HG02970 (cell line): ENCODE data around the gene CLEC1A.

Source experiments
- ATAC-seq: cut with Tn5 transposase; IDR thresholded peaks from one replicate; pipeline ENCODE4 v1.9.1; 2021; ENCODE audit warnings: mild to moderate bottlenecking, moderate library complexity, moderate number of reproducible peaks; ENCODE audit not compliant: unreplicated experiment, low FRiP score

The CLEC1A gene

GRCh38 chr12:10101648-10102220 lies 2.9 kb upstream of the CLEC1A start:
- no peak for ATAC-seq

GRCh38 chr12:10101042-10101579 lies 2.3 kb upstream of the CLEC1A start:
- no peak for ATAC-seq

GRCh38 chr12:10097521-10097920 lies 1.3 kb downstream of the CLEC1A start:
- ATAC-seq: no peak

GRCh38 chr12:10095971-10096370 lies 2.8 kb downstream of the CLEC1A start:
- ATAC-seq: no peak

- no peak for ATAC-seq
Measured at GRCh38 chr12:10094646-10095395, 4.0 kb downstream of the CLEC1A start.

- no peak for ATAC-seq
Measured at GRCh38 chr12:10088955-10089900, 9.6 kb downstream of the CLEC1A start.

- ATAC-seq: no peak
Measured at GRCh38 chr12:10088031-10088430, 10.8 kb downstream of the CLEC1A start.

- ATAC-seq: no peak
Measured at GRCh38 chr12:10086387-10086786, 12.4 kb downstream of the CLEC1A start.

GRCh38 chr12:10084733-10085132 lies 14.1 kb downstream of the CLEC1A start:
- no peak for ATAC-seq

GRCh38 chr12:10082117-10082874 lies 16.5 kb downstream of the CLEC1A start:
- no peak for ATAC-seq

GRCh38 chr12:10075451-10075850 lies 23.3 kb downstream of the CLEC1A start:
- ATAC-seq: no peak

- no peak for ATAC-seq
Measured at GRCh38 chr12:10073261-10073660, 25.5 kb downstream of the CLEC1A start.

- no peak for ATAC-seq
Measured at GRCh38 chr12:10072131-10072530, 26.7 kb downstream of the CLEC1A start.

GRCh38 chr12:10070380-10070779 lies 28.4 kb downstream of the CLEC1A start:
- no peak for ATAC-seq

- ATAC-seq: no peak
Measured at GRCh38 chr12:10069976-10070375, 28.8 kb downstream of the CLEC1A start.

GRCh38 chr12:10069099-10069498 lies 29.7 kb downstream of the CLEC1A start:
- ATAC-seq: no peak

- ATAC-seq: no peak
Measured at GRCh38 chr12:10068644-10069043, 30.1 kb downstream of the CLEC1A start.

- no peak for ATAC-seq
Measured at GRCh38 chr12:10067942-10068341, 30.8 kb downstream of the CLEC1A start.

- ATAC-seq: no peak
Measured at GRCh38 chr12:10067264-10067663, 31.5 kb downstream of the CLEC1A start.

- no peak for ATAC-seq
Measured at GRCh38 chr12:10065241-10065640, 33.5 kb downstream of the CLEC1A start.
